Hepatocyte (in vitro differentiated cells): Measurements from ENCODE around the gene CFAP97. TPM values are rescaled to one million over a fixed set of nuclear protein-coding genes. Genes with fewer than 3 reads are reported as not detected.
"Not testable (repeated sequence)": the region's sequence is repeated elsewhere in the genome, so short reads cannot be mapped to it uniquely, and the experiment has no call there.

Experiments
- DNase-seq: peaks from one replicate; pipeline ENCODE4 v3.0.0-alpha.2; 2016; ENCODE audit warnings: low spot score
- H2AFZ ChIP-seq: fragments of 200-600 bp; sonication (generic); 2 replicates; pipeline ENCODE4 v1.6.0; 2016; ENCODE audit warnings: antibody characterized with exemption, mild to moderate bottlenecking
- H3K27ac ChIP-seq: fragments of 200-600 bp; sonication (generic); 2 replicates; pipeline ENCODE4 v1.5.1; 2016; ENCODE audit warnings: mild to moderate bottlenecking
- H3K27me3 ChIP-seq: fragments of 200-600 bp; sonication (generic); 2 replicates; pipeline ENCODE4 v1.6.1; 2016
- H3K36me3 ChIP-seq: fragments of 200-600 bp; sonication (generic); replicated peaks from 2 replicates; pipeline ENCODE4 v1.5.1; 2016; ENCODE audit warnings: low read depth; ENCODE audit not compliant: insufficient read depth
- H3K4me1 ChIP-seq: fragments of 200-600 bp; sonication (generic); 2 replicates; pipeline ENCODE4 v1.5.1; 2016; ENCODE audit warnings: mild to moderate bottlenecking, moderate library complexity; ENCODE audit not compliant: insufficient read depth
- H3K4me2 ChIP-seq: fragments of 200-600 bp; sonication (generic); 2 replicates; pipeline ENCODE4 v1.6.0; 2016
- H3K4me3 ChIP-seq: fragments of 200-600 bp; sonication (generic); 2 replicates; pipeline ENCODE4 v1.5.1; 2016; ENCODE audit warnings: mild to moderate bottlenecking
- H3K79me2 ChIP-seq: fragments of 200-600 bp; sonication (generic); 2 replicates; pipeline ENCODE4 v1.6.0; 2017; ENCODE audit warnings: mild to moderate bottlenecking
- H3K9me2 ChIP-seq: fragments of 200-600 bp; sonication (generic); replicated peaks from 2 replicates; pipeline ENCODE4 v1.6.0; 2017; ENCODE audit warnings: mild to moderate bottlenecking; ENCODE audit not compliant: insufficient read depth
- H3K9me3 ChIP-seq: fragments of 200-600 bp; sonication (generic); 2 replicates; pipeline ENCODE4 v1.5.1; 2016; ENCODE audit warnings: low read depth, mild to moderate bottlenecking
- H4K20me1 ChIP-seq: fragments of 200-600 bp; sonication (generic); 2 replicates; pipeline ENCODE4 v1.6.0; 2016; ENCODE audit warnings: mild to moderate bottlenecking; ENCODE audit not compliant: insufficient read depth, poor library complexity, severe bottlenecking
- EZH2 ChIP-seq: fragments of 200-600 bp; sonication (generic); IDR thresholded peaks from 2 replicates; pipeline ENCODE4 v1.6.1; 2016; ENCODE audit warnings: antibody characterized with exemption, mild to moderate bottlenecking, borderline replicate concordance
- EZH2phosphoT487 ChIP-seq: fragments of 200-600 bp; sonication (generic); IDR thresholded peaks from one replicate; pipeline ENCODE4 v1.6.1; 2018; ENCODE audit warnings: antibody characterized with exemption, mild to moderate bottlenecking, low read depth, moderate library complexity; ENCODE audit not compliant: unreplicated experiment, severe bottlenecking
- WGBS: methylation state at CpG from one replicate; pipeline ENCODE4 v1.1.6; 2016; ENCODE audit warnings: low lambda C conversion rate; ENCODE audit errors: missing lambda C conversion rate; 5-methylcytosine and 5-hydroxymethylcytosine counted together
- polyA plus RNA-seq: library from polyadenylated mRNA; unstranded; fragments of >200 nt; fragmentation: Nextera tagmentation; extraction: Ambion mirVana; gene quantifications from 2 replicates; pipeline ENCODE4 v1.2.1, GENCODE V29; 2016
- total RNA-seq: library from RNA; depleted of rRNA; stranded (reverse); fragments of >200 nt; gene quantifications from 2 replicates; pipeline ENCODE4 v1.2.3, GENCODE V29; 2014
- TF ChIP-seq, protein P1 (sequence below): fragments of 200-600 bp; sonication (generic); IDR thresholded peaks from 2 replicates; pipeline ENCODE4 v1.5.1; 2016; ENCODE audit warnings: antibody characterized with exemption, mild to moderate bottlenecking; ENCODE audit not compliant: poor library complexity

The CFAP97 gene
- total and polyA plus RNA-seq, 2 experiments from 2014 or later = 16.5 to 28.9 TPM

DNA sequence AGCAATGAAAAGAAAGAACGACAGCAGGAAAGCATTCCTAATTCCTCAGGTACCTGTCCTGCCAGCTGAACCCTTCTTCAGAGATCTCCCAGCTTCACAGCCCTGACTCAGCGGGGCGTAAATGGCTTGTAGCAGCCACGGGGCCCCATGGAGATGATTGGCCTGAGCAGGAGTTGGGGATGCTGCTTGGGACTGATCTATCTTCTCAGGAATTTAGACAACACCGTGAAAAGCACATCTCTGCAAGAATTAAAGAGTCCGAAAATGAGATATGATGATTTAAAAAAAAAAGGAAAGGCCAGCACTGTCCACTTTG, 83.2 kb downstream of the CFAP97 start:
- 67% methylated on average over 6 of the region's 6 CpGs for WGBS
- no peaks in the 10 kb centered on the region for H3K9me3 ChIP-seq

GRCh38 chr4:185119927-185120630, 83.7 kb downstream of the CFAP97 start:
- no peaks in the 10 kb centered on the region for H3K9me2 ChIP-seq
- no peaks in the 10 kb centered on the region for H3K36me3 ChIP-seq
- DNase-seq = no peak
- 83% methylated on average over 3 of the region's 3 CpGs for WGBS
- H4K20me1 ChIP-seq = no peaks in the 10 kb centered on the region
- no peak overlapping the region for H3K4me3 ChIP-seq
- no peaks in the 10 kb centered on the region for H3K79me2 ChIP-seq
- peaks cover 7% of the 10 kb centered on the region for H3K4me1 ChIP-seq
- TF ChIP-seq, protein P1, sequence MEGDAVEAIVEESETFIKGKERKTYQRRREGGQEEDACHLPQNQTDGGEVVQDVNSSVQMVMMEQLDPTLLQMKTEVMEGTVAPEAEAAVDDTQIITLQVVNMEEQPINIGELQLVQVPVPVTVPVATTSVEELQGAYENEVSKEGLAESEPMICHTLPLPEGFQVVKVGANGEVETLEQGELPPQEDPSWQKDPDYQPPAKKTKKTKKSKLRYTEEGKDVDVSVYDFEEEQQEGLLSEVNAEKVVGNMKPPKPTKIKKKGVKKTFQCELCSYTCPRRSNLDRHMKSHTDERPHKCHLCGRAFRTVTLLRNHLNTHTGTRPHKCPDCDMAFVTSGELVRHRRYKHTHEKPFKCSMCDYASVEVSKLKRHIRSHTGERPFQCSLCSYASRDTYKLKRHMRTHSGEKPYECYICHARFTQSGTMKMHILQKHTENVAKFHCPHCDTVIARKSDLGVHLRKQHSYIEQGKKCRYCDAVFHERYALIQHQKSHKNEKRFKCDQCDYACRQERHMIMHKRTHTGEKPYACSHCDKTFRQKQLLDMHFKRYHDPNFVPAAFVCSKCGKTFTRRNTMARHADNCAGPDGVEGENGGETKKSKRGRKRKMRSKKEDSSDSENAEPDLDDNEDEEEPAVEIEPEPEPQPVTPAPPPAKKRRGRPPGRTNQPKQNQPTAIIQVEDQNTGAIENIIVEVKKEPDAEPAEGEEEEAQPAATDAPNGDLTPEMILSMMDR = no peak
- TF ChIP-seq EZH2 (no peak), EZH2phosphoT487 (no peak)
- no peaks in the 10 kb centered on the region for H3K9me3 ChIP-seq
- H3K27me3 ChIP-seq = no peaks in the 10 kb centered on the region
- no peak overlapping the region for H3K27ac ChIP-seq
- no peak overlapping the region for H3K4me2 ChIP-seq
- H2AFZ ChIP-seq = no peak overlapping the region

More for the DNA sequence above, 83.2 kb downstream of the CFAP97 start:
- H3K36me3 ChIP-seq = no peaks in the 10 kb centered on the region
- no peak for DNase-seq
- H3K27me3 ChIP-seq = no peaks in the 10 kb centered on the region
- TF ChIP-seq EZH2 (no peak), EZH2phosphoT487 (no peak)
- TF ChIP-seq, protein P1 = no peak
- H2AFZ ChIP-seq = no peak overlapping the region
- H3K27ac ChIP-seq = no peak overlapping the region
- no peaks in the 10 kb centered on the region for H3K9me2 ChIP-seq
- no peaks in the 10 kb centered on the region for H4K20me1 ChIP-seq
- no peak overlapping the region for H3K4me2 ChIP-seq
- H3K4me3 ChIP-seq = no peak overlapping the region
- H3K4me1 ChIP-seq = peaks cover 6% of the 10 kb centered on the region
- no peaks in the 10 kb centered on the region for H3K79me2 ChIP-seq

DNA sequence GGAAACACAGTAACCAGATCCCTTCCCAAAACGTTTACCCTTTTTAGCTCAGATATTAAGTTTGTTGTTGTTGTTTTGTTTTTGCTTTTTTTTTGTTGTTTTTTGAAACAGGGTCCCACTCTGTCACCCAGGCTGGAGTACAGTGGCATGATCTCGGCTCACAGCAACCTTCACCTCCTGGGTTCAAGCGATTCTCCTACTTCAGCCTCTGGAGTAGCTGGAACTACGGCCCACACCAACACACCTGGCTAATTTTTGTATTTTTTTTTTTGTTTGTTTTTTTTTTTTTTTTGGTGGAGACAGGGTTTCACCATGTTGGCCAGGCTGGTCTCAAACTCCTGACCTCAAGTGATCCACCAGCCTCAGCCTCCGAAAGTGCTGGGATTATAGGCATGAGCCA, 84.3 kb downstream of the CFAP97 start:
- H3K4me3 ChIP-seq, H3K4me2 ChIP-seq, H4K20me1 ChIP-seq, H3K27me3 ChIP-seq, H3K79me2 ChIP-seq, H3K36me3 ChIP-seq, H2AFZ ChIP-seq, H3K4me1 ChIP-seq, DNase-seq, H3K9me3 ChIP-seq, H3K27ac ChIP-seq, H3K9me2 ChIP-seq: not testable (repeated sequence)
- WGBS = 88% methylated on average over 5 of the region's 5 CpGs

DNA sequence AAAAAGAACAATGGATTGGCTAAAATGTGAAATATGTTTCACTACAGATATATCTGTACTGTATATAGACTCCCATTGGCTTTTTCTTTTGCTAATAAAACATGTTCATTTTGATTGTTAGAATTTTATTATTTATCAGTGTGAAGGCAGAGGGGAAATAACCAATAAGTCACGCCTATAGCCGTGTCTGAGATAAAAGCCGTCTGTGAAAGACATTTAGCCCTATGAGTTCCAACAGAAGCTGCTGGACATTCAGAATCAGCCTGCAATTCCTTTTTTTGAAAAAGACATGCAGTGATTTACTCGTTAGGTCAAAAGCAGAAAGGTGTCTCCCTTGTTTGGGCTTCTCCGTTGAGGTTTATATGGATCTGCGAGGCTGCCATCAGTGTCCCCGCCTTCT, 84.9 kb downstream of the CFAP97 start:
- no peaks in the 10 kb centered on the region for H3K36me3 ChIP-seq
- no peak overlapping the region for H3K4me3 ChIP-seq
- 88% methylated on average over 7 of the region's 7 CpGs for WGBS
- no peak overlapping the region for H3K27ac ChIP-seq
- peaks cover 7% of the 10 kb centered on the region for H3K4me1 ChIP-seq
- no peaks in the 10 kb centered on the region for H3K27me3 ChIP-seq
- H2AFZ ChIP-seq = no peak overlapping the region
- H4K20me1 ChIP-seq = no peaks in the 10 kb centered on the region
- no peak for DNase-seq
- TF ChIP-seq, protein P1 = no peak
- TF ChIP-seq EZH2phosphoT487 (no peak), EZH2 (no peak)
- H3K79me2 ChIP-seq = no peaks in the 10 kb centered on the region
- no peaks in the 10 kb centered on the region for H3K9me3 ChIP-seq
- H3K4me2 ChIP-seq = no peak overlapping the region
- no peaks in the 10 kb centered on the region for H3K9me2 ChIP-seq
